ENCODE results near the gene AUTS2.

Gene AUTS2

DNA sequence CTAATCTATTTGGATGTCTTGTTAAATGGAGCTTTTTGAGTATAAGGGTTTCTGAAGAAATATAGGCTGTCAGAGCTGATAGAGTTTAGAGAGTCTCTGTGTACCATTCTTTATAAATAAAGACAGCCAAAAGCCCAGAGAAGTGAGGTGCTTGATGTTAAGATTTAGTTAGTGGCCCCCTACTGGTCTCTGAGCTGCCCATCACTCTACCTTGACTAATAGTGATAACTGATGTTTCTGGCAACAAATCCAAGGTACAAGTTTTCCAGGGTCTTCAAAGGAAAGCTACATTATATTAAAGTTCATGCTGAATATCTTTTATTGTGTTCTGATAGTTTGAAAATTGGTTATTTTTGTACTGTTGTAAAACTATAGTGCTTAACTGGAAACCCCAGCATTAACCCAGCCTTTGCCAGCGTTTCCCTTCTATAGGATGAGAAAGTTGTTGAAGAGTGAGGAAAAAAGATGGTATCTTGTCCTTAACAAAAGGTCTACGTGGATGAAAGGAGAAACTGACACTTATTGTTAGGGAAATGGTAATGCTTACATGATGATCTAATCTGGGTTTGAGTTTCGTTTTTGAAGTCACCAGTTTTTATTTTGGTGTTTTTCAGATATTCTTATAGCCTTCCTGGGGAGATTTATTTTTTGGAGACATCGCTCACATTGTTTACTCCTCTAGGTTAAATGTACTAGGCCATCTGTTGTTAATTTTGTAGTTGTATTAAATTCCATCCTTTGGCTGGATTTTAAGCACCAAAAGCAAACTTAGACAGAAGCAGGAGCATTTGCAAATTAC is 79.0 kb downstream of the AUTS2 start:
- Histone ChIP-seq H3K9ac (ENCODE audit: low read depth, low read length, poor library complexity, severe bottlenecking) (no peak overlapping the region), H3K4me1 (ENCODE audit: insufficient read depth, low read length, poor library complexity, severe bottlenecking) (peaks cover 38% of the 10 kb centered on the region), H3K9me2 (replicated peaks; ENCODE audit: low read depth, low read length) (no peaks in the 10 kb centered on the region), H3K36me3 (ENCODE audit: insufficient read depth, low read length) (no peaks in the 10 kb centered on the region), H3K79me2 (ENCODE audit: insufficient read depth, low read length) (peaks cover 94% of the 10 kb centered on the region), H3K4me2 (ENCODE audit: low read depth, low read length, poor library complexity, severe bottlenecking) (no peak overlapping the region), H4K20me1 (ENCODE audit: insufficient read depth, low read length, poor library complexity, severe bottlenecking) (peaks cover 41% of the 10 kb centered on the region), H3K27me3 (ENCODE audit: insufficient read depth, low read length, poor library complexity, severe bottlenecking) (no peaks in the 10 kb centered on the region), H2AFZ (ENCODE audit: low read length) (no peak overlapping the region), H3F3A (ENCODE audit: low read depth) (peaks cover 6% of the 10 kb centered on the region; the same call in 1 of the 2 replicates), H3K4me3 (ENCODE audit: low read length, poor library complexity, severe bottlenecking) (no peak overlapping the region), H3K9me3 (ENCODE audit: insufficient read depth, low read depth, low read length) (no peaks in the 10 kb centered on the region)
- TF ChIP-seq CTCF (conservative IDR thresholded peaks at IDR 0.05; ENCODE audit: low read length) (peak; percentile 73), EZH2phosphoT487 (IDR thresholded peaks at IDR 0.05; ENCODE audit: borderline replicate concordance) (no peak)

GRCh38 chr7:69677881-69678493 is 79.7 kb downstream of the AUTS2 start:
- Histone ChIP-seq H3F3A (ENCODE audit: low read depth) (peaks cover 6% of the 10 kb centered on the region; the same call in 1 of the 2 replicates), H3K9ac (ENCODE audit: low read depth, low read length, poor library complexity, severe bottlenecking) (no peak overlapping the region), H3K4me1 (ENCODE audit: insufficient read depth, low read length, poor library complexity, severe bottlenecking) (peaks cover 42% of the 10 kb centered on the region), H4K20me1 (ENCODE audit: insufficient read depth, low read length, poor library complexity, severe bottlenecking) (peaks cover 41% of the 10 kb centered on the region), H3K36me3 (ENCODE audit: insufficient read depth, low read length) (no peaks in the 10 kb centered on the region), H3K27me3 (ENCODE audit: insufficient read depth, low read length, poor library complexity, severe bottlenecking) (no peaks in the 10 kb centered on the region), H3K79me2 (ENCODE audit: insufficient read depth, low read length) (peaks cover 94% of the 10 kb centered on the region), H3K9me3 (ENCODE audit: insufficient read depth, low read depth, low read length) (no peaks in the 10 kb centered on the region), H3K9me2 (replicated peaks; ENCODE audit: low read depth, low read length) (no peaks in the 10 kb centered on the region), H2AFZ (ENCODE audit: low read length) (no peak overlapping the region), H3K4me3 (ENCODE audit: low read length, poor library complexity, severe bottlenecking) (no peak overlapping the region), H3K4me2 (ENCODE audit: low read depth, low read length, poor library complexity, severe bottlenecking) (peak overlapping the region; percentile 7)
- TF ChIP-seq EZH2phosphoT487 (IDR thresholded peaks at IDR 0.05; ENCODE audit: borderline replicate concordance) (no peak), CTCF (conservative IDR thresholded peaks at IDR 0.05; ENCODE audit: low read length) (no peak)

GRCh38 chr7:69678494-69679187 is 80.4 kb downstream of the AUTS2 start:
- Histone ChIP-seq H3K27me3 (ENCODE audit: insufficient read depth, low read length, poor library complexity, severe bottlenecking) (no peaks in the 10 kb centered on the region), H3K79me2 (ENCODE audit: insufficient read depth, low read length) (peaks cover 94% of the 10 kb centered on the region), H3K36me3 (ENCODE audit: insufficient read depth, low read length) (no peaks in the 10 kb centered on the region), H3K9me3 (ENCODE audit: insufficient read depth, low read depth, low read length) (no peaks in the 10 kb centered on the region), H3F3A (ENCODE audit: low read depth) (peaks cover 6% of the 10 kb centered on the region; the same call in 1 of the 2 replicates), H3K4me1 (ENCODE audit: insufficient read depth, low read length, poor library complexity, severe bottlenecking) (peaks cover 42% of the 10 kb centered on the region), H2AFZ (ENCODE audit: low read length) (no peak overlapping the region), H4K20me1 (ENCODE audit: insufficient read depth, low read length, poor library complexity, severe bottlenecking) (peaks cover 36% of the 10 kb centered on the region), H3K4me2 (ENCODE audit: low read depth, low read length, poor library complexity, severe bottlenecking) (peak overlapping the region; percentile 7), H3K9ac (ENCODE audit: low read depth, low read length, poor library complexity, severe bottlenecking) (no peak overlapping the region), H3K4me3 (ENCODE audit: low read length, poor library complexity, severe bottlenecking) (no peak overlapping the region), H3K9me2 (replicated peaks; ENCODE audit: low read depth, low read length) (no peaks in the 10 kb centered on the region)
- TF ChIP-seq EZH2phosphoT487 (IDR thresholded peaks at IDR 0.05; ENCODE audit: borderline replicate concordance) (no peak), CTCF (conservative IDR thresholded peaks at IDR 0.05; ENCODE audit: low read length) (no peak)
